Small intestine (tissue), 7 donors: ENCODE measurements around the gene ZDHHC18. TPM values are rescaled to one million over a fixed set of nuclear protein-coding genes. Genes with fewer than 3 reads are reported as not detected.
A peak's percentile ranks its signal among the peaks of the same experiment; 100 is the strongest.

Source experiments
- DNase-seq, 2 donors: peaks; one replicate each; pipeline versions ENCODE4 v3.0.0 to v3.0.0-alpha.2; 2013
- FAIRE-seq: peaks from 2 replicates; lab custom pipeline; 2012; peaks lifted over from hg19 to GRCh38; lab: Jason Lieb, UNC
- H3K27ac ChIP-seq, 3 donors: one replicate each; pipeline ENCODE4 v1.5.1; 2013; ENCODE audit warnings: low read length in 2 of 3, mild to moderate bottlenecking in 2 of 3, control low read depth in 1 of 3, inconsistent platforms in 1 of 3, low read depth in 1 of 3, moderate library complexity in 1 of 3
- H3K27me3 ChIP-seq, 3 donors: one replicate each; pipeline ENCODE4 v1.6.1; 2013; ENCODE audit warnings: low read length in 3 of 3, inconsistent platforms in 1 of 3; ENCODE audit not compliant: control insufficient read depth in 3 of 3, insufficient read depth in 3 of 3
- H3K36me3 ChIP-seq, 3 donors: one replicate each; pipeline ENCODE4 v1.6.1; 2013; ENCODE audit warnings: low read length in 3 of 3, inconsistent platforms in 1 of 3, low read depth in 1 of 3, mild to moderate bottlenecking in 1 of 3, moderate library complexity in 1 of 3; ENCODE audit not compliant: control insufficient read depth in 3 of 3, insufficient read depth in 2 of 3
- H3K4me1 ChIP-seq, 3 donors: one replicate each; pipeline ENCODE4 v1.6.1; 2013; ENCODE audit warnings: low read length in 2 of 3, inconsistent platforms in 1 of 3, low read depth in 1 of 3, mild to moderate bottlenecking in 1 of 3, moderate library complexity in 1 of 3; ENCODE audit not compliant: control insufficient read depth in 3 of 3, insufficient read depth in 2 of 3
- H3K4me3 ChIP-seq, 3 donors: one replicate each; pipeline ENCODE4 v1.5.1; 2013; ENCODE audit warnings: low read length in 3 of 3, control low read depth in 1 of 3, inconsistent platforms in 1 of 3, low read depth in 1 of 3, mild to moderate bottlenecking in 1 of 3, moderate library complexity in 1 of 3
- H3K9me3 ChIP-seq, 2 donors: one replicate each; pipeline ENCODE4 v1.6.1; 2013; ENCODE audit warnings: low read depth in 1 of 2, low read length in 1 of 2; ENCODE audit not compliant: control insufficient read depth in 2 of 2, insufficient read depth in 1 of 2
- WGBS, 3 donors: extraction: QIAGEN DNeasy Blood & Tissue Kit; methylation state at CpG; one replicate each; pipeline ENCODE4 v1.1.7; 2013; 5-methylcytosine and 5-hydroxymethylcytosine counted together
- polyA plus RNA-seq, 4 donors: library from polyadenylated mRNA; stranded (reverse) in 3 of 4; unstranded in 1 of 4; fragments of 200-250 nt in 3 of 4; fragments of 120-200 nt in 1 of 4; gene quantifications; one replicate each; pipeline versions ENCODE4 v1.2.1 to v1.2.3, GENCODE V29; 2013
- donor health status: healthy with polysubstance abuse.
- donor health status: control.
- donor health status: control.
- donor health status: Bipolar disorder and iron deficiency.
- donor health status: healthy.

ZDHHC18 gene
- polyA plus RNA-seq, 4 donors = 7.2 to 15.7 (median 9.2) TPM

DNA sequence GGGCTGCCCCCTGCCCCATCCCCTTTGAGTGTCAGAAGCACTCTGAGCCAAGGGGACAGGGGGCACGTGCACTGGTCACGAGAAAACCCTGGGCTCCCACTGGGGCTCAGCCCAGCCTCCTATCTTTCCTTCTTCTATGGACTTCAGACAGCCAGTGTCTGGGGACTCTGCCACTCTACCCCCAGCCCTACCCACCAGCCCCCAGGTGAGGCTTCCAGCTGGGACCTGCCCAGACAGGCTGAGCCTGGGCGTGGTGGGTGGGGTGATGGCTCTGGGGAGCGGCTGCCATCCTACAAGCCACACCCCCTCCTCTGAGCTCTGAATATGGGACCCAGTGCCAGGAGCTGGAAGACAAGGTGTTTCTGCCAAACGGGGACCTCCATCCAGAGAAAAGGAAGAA is 28.4 kb downstream of the ZDHHC18 start:
- Histone ChIP-seq H3K27me3 (no peaks in the 10 kb centered on the region), H3K9me3 (no peaks in the 10 kb centered on the region), H3K27ac (peak overlapping the region in 1 of 3 donors; percentile 75), H3K4me1 (peaks cover 0 to 50% (median 3%) of the 10 kb centered on the region in 3 donors), H3K36me3 (peaks cover 4 to 87% (median 16%) of the 10 kb centered on the region in 3 donors), H3K4me3 (no peak overlapping the region)
- whole genome bisulfite sequencing, 3 donors = 39 to 77% (median 42%) methylated on average over 5 of the region's 5 CpGs
- peak; percentile 62 to 87 for DNase-seq
- FAIRE-seq = no peak

DNA sequence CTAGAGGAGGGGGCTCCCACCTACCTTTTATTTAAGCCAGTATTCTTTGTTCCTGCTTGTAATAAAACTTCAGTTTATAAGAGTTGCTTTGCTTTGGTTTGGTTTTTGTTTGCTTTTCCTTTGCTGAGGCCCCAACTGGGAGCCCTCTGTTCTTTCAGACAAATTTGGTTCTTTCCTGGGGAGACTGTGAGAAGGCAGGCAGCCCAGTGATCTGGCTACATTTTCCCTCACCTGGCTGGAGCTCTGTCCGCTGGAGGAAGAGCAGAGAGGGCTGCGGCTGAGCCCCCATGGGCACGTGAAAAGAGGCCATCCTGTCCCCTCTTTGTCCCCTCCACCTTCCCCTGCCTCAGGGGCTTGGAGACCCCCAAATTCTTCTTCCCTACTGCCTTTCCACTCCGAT is 29.1 kb downstream of the ZDHHC18 start:
- Histone ChIP-seq H3K9me3 (no peaks in the 10 kb centered on the region), H3K36me3 (peaks cover 4 to 80% (median 14%) of the 10 kb centered on the region in 3 donors), H3K27me3 (no peaks in the 10 kb centered on the region), H3K4me1 (peaks cover 0 to 43% (median 0%) of the 10 kb centered on the region in 3 donors), H3K4me3 (no peak overlapping the region), H3K27ac (peak overlapping the region in 1 of 3 donors; percentile 73)
- no peak for DNase-seq
- no peak for FAIRE-seq
- WGBS, 3 donors = 96 to 100% (median 96%) methylated on average over 4 of the region's 4 CpGs

DNA sequence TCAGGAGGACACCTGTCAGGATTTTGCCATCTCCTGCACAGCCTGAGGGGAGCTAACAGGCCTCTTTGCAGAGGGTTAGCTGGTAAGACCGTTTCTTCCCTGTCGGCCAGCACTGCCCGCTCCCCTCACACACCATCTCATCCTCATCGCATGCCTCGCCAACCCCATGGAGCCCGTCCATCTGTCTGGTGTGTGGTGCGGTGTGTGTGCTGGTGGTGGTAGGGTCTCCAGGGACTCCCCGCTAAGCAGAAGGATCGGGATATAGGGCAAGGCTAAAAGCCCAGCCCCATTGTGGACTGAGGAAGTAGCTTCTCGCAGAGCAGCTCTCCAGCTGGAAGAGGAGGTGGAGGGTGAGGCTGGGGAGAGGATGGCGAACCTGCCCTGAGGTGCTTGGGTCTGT is 29.7 kb downstream of the ZDHHC18 start:
- Histone ChIP-seq H3K9me3 (no peaks in the 10 kb centered on the region), H3K4me1 (peaks cover 0 to 42% (median 0%) of the 10 kb centered on the region in 3 donors), H3K27me3 (no peaks in the 10 kb centered on the region), H3K36me3 (peaks cover 2 to 74% (median 9%) of the 10 kb centered on the region in 3 donors), H3K4me3 (no peak overlapping the region), H3K27ac (no peak overlapping the region)
- 92 to 94% (median 94%) methylated on average over 11 of the region's 11 CpGs for WGBS, 3 donors
- DNase-seq (no peak), FAIRE-seq (no peak)

DNA sequence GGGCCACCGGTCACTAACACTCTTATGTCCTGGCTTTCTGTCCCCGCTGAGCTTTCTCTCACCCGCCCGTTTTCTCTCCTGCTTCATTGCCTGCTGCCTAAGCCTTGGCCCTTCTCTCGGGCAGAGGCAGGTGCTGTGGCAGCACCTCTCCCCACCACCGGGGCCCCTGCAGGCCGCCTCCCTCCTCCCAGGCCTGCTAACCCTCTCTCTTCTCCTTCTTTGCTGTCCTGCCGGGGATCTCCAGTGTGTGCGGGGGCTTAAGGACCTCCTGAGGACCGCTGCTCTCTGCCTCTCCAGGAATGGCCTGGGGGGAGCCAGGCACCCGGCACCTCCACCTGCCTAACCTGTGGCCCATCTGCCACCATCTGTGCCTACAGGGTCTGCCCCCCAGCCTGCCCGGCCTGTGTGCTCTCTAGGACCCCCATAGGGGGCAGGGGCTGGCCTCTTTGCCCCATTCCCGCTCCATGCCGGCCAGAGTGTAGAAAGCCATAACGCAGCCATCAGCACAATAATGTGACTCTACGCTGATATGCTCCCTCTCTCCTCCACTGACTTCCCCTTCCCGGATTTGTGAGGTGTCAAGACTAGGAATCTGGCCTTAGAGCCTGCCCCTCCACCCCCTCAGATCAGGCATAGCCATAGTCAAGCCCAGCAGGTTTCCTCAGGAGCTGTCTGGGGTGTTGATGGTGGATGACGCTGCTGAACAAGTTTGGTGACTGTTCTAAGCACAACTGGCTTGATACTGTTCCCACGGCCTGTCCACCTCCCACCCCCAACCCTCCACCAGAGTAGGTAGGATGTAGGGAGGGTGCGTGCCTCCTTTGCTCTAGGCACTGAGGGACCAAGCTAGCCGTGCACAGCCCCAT is 30.3 kb downstream of the ZDHHC18 start:
- 81 to 91% (median 88%) methylated on average over 17 to 21 of the region's 21 CpGs for WGBS, 3 donors
- FAIRE-seq = no peak
- Histone ChIP-seq H3K36me3 (peaks cover 0 to 68% (median 5%) of the 10 kb centered on the region in 3 donors), H3K27me3 (no peaks in the 10 kb centered on the region), H3K4me1 (peaks cover 0 to 42% (median 0%) of the 10 kb centered on the region in 3 donors), H3K4me3 (no peak overlapping the region), H3K9me3 (no peaks in the 10 kb centered on the region), H3K27ac (no peak overlapping the region)
- no peak for DNase-seq

DNA sequence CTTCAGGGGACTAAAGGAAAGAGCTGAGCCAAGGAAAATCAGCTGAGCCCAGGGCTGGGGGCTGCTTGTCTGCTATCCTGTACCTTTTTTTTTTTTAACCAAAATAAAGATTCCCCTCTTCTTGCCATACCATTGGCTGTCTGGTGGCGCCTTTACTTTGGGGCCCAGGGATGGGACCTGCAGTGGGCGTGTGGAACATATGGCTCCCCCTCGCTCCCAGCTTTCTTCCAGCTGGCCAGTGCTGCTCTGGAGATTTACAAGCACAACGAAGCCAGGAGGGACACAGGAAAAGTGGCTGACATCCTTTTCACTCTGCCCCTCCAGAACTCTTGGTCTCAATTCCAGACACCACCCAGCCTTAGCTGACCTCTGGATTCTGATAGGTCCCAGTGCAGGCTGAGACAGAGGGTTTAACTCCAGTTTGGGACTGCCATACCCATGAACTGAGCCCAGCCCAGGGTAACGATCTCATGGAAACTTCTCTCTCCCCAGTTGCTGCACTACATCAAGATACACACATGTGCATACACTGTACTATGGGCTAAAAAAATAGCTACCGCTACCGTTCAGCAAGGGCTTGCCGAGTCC is 31.1 kb downstream of the ZDHHC18 start:
- DNase-seq = no peak
- Histone ChIP-seq H3K27me3 (no peaks in the 10 kb centered on the region), H3K27ac (no peak overlapping the region), H3K9me3 (no peaks in the 10 kb centered on the region), H3K4me3 (no peak overlapping the region), H3K36me3 (peaks cover 0 to 61% (median 3%) of the 10 kb centered on the region in 3 donors), H3K4me1 (peaks cover 0 to 44% (median 0%) of the 10 kb centered on the region in 3 donors)
- no peak for FAIRE-seq
- 84 to 92% (median 90%) methylated on average over 8 of the region's 8 CpGs for WGBS, 3 donors

DNA sequence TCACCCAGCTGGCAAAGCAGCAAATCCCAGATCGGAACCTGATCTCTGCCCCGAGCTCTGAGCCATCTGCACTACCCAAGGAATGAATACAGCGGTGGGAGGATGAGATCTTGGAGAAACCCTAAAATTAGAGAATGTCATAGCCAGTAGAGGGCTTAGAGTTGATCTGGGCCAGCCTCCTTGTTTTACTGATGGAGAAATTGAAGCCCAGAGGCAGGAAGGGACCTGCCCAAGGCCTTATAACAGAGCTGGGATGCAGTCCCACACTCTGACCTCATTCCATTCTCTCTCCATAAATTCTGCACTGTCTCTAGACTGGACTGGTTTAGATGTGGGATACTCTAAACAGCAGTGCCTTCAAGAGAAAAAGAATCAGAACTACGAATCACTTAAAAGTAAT is 31.7 kb downstream of the ZDHHC18 start:
- Histone ChIP-seq H3K9me3 (no peaks in the 10 kb centered on the region), H3K27ac (no peak overlapping the region), H3K4me1 (peaks cover 0 to 44% (median 0%) of the 10 kb centered on the region in 3 donors), H3K4me3 (no peak overlapping the region), H3K27me3 (no peaks in the 10 kb centered on the region), H3K36me3 (peaks cover 0 to 57% (median 3%) of the 10 kb centered on the region in 3 donors)
- WGBS, 3 donors = 79 to 88% (median 87%) methylated on average over 4 of the region's 4 CpGs
- no peak for DNase-seq
- no peak for FAIRE-seq

DNA sequence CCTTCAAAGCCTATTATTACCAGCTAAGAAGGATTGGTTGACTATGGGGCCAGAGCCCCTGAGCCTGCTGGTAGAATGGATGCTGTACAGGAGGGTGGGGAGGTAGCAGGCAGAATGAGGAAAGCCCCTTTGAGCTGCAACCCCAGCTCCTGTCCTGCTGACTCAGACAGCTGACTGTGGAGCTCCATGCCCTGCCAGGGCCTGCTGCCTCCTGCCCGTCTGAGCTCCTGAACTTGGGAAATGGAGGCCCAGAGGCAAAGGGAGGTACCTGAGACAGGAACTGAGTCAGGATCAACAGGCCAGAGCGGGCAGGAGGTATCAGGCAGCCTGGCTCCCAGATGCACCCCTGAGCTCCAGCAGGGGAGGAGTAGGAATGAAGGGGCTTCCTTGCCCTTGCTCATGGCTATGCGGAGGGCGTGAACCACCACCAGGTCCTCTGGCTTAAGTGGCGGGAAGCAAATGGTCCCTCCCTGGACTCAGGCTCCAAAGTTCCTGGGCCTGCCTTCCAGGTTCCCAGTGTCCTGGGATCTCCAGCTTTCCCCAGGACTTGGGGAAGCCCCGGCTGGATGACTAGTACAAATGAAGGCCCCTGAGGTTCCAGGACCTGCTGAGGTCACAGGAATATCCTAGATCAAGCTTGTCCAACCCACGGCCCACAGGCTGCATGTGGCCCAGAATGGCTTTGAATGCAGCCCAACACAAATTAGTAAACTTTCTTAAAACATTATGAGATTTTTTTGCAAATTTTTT is 32.6 kb downstream of the ZDHHC18 start:
- DNase-seq = no peak
- Histone ChIP-seq H3K9me3 (no peaks in the 10 kb centered on the region), H3K36me3 (peaks cover 0 to 48% (median 3%) of the 10 kb centered on the region in 3 donors), H3K4me3 (no peak overlapping the region), H3K27me3 (no peaks in the 10 kb centered on the region), H3K4me1 (peaks cover 0 to 43% (median 0%) of the 10 kb centered on the region in 3 donors), H3K27ac (no peak overlapping the region)
- 86 to 92% (median 89%) methylated on average over 7 of the region's 7 CpGs for WGBS, 3 donors
- no peak for FAIRE-seq

DNA sequence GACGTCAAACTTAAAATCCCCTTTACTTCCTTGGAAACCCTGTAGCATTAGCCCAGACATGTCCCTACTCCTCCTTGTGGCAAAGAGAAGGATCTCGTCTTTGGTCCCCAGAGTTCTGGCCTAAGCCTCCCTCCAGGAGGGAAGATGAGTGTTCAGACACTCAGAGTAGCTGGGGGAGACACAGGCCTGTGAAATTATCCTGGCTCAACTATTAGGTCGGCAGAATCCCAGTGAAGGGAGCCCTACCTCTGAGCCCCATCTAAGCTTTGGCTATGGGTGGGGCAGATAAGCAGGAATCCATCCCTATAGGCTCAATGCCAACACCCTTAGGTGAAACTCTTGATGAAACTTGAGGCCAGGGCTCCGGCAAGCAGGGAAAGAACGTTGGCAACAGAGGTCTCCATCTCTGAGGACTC is 34.8 kb downstream of the ZDHHC18 start:
- peaks cover 0 to 26% (median 0%) of the 10 kb centered on the region in 3 donors for H3K36me3 ChIP-seq
- H3K4me1 ChIP-seq = peaks cover 0 to 28% (median 0%) of the 10 kb centered on the region in 3 donors
- no peak for FAIRE-seq
- no peaks in the 10 kb centered on the region for H3K27me3 ChIP-seq
- peak in 1 of 2 donors; percentile 29 for DNase-seq
- WGBS, 3 donors = 36 to 60% (median 54%) methylated on average over 5 of the region's 5 CpGs
- H3K4me3 ChIP-seq = no peak overlapping the region
- no peaks in the 10 kb centered on the region for H3K9me3 ChIP-seq
- H3K27ac ChIP-seq = no peak overlapping the region
